GM19240 (cell line): ENCODE measurements around the gene BMP8A.
"Not testable (repeated sequence)": the region's sequence is repeated elsewhere in the genome, so short reads cannot be mapped to it uniquely, and the experiment has no call there.

Experiments used
- DNase-seq: peaks from one replicate; pipeline ENCODE4 v3.0.0; 2011; ENCODE audit warnings: low spot score; ENCODE audit not compliant: insufficient read length

BMP8A gene

DNA sequence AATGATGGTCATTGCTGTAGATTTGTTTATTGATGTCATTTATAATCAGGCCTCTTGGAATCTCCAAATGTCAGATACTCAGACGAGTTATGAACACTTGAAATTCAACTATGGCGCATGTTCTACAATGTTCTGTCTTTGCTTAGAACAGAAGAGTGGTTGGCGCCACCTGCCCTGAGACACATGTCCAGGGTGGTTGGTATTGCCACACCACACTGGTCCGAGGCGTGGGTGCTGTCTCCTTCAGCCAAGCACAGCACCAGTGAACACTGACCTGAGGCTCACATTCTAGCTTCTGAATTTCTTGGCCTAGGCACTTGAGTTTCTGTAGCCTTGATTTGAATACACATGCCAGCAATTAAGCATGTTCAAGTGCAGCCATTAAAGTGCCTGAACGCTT, 10.1 kb upstream of the BMP8A start:
- DNase-seq, result no peak

DNA sequence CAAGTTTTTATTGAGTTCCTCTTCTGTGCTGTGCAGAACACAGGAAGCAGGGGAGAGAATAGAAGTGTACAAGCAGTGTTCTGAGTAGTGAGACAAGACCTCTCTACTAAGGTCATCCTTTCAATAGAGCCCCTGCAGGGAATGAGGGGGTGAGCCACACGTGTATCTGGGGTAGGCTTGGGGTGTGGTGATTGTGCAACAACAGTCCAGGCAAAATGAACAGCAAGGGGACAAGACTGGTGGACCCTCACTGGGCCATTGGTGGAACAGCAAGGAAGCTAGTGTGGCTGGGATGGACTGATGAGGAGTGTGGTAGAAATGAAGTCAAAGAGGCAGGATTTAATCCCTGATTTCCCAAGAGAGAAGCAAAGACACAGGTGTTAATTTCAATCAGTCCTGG, 8.2 kb upstream of the BMP8A start:
- DNase-seq, result no peak

DNA sequence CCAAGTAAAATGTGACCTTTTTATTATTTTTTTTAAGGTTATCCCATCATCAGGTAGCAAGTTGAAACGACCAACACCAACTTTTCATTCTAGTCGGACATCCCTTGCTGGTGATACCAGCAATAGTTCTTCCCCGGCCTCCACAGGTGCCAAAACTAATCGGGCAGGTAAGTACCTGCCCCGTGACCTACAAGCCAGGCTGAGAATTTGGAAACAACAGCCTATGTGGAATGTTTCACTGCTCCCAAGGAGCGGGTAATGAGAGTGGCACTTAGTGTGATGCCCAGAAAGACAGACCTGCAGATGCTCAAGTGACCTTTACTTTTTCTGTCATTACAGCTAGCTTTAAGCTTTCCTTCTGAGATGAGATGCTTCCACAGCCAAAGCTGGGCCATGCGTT, 6.9 kb upstream of the BMP8A start:
- no peak for DNase-seq

DNA sequence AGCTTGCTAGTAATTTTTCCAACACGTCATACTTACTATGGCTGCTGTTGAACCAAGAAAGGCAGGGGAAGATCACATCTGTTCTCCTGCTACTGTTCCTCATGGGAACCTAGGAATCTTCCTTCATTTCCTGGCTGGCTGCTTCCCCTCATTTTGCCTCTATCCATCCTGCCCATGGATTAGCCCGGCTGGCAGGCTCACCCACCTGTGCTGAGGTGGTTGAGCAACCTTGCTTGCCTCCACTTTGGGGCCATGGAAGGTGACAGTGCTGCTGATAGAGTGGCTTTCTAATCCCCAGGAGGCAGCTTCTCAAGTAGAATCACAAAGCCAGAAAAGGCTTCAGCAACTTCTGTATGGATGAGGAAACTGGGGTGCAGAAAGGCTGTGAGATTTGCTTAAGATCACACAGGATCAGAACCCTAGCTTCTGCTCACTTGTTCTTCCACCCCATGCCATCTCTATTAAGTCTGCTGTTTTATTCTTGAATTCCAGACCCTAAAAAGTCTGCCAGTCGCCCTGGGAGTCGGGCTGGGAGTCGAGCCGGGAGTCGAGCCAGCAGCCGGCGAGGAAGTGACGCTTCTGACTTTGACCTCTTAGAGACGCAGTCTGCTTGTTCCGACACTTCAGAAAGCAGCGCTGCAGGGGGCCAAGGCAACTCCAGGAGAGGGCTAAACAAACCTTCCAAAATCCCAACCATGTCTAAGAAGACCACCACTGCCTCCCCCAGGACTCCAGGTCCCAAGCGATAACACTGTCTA, 6.2 kb upstream of the BMP8A start:
- no peak for DNase-seq

DNA sequence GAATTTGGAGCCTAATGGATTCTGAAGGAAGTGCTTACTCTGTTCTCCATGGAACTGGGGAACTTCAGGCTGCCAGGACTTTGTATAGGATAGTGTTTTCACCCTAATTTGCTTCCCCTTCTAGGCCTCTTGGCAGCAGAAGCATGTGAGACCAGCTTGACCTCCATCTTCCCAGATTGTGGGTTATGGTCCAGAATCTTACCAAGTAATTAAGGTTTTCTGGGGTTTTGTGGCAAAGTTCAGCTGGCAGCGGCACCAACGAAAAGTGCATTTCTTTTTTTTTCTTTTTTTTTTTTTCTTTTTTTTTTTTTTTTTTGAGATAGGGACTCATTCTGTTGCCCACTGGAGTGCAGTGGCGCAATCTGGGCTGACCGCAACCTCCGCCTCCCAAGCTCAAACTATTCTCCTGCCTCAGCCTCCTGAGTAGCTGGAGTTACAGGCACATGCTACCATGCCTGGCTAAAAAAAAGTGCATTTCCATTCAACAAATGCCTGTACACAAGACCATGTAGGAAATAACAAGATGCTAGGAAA, 3.4 kb upstream of the BMP8A start:
- no peak for DNase-seq

DNA sequence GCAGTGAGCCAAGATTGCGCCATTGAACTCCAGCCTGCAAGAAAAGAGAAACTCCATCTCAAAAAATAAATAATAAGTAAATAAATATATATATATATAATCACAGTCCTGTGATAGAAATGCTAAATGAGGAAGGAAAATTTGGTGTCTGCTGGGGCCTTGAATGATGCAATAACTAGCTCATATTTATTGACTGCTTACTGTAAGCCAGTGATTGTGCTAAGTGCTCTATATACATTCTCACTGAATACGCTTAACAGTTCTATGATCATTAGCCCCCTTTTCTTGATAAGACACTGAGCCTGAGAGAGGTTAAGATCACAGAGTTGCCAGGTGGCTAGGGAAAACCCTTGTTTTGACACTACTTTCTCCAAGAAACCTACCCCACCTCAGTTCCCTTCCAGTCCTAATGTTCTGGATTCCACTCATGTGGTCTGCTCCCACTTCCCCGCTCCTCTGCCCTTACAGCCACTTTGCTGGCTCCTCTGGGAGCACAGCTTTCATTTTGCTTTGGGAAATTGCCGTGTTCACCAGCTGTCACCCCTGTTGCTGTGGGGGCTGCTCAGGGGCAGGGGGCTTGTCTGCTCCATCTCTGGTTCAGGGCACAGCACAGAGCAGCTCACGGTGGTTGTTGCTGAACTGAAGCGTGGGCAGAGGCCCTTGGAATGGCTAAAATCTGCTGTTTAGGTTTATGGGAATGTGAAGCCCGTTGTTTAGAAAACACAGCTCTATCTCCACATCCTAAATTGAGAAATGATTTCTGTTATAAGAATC, 2.5 kb upstream of the BMP8A start:
- DNase-seq, result no peak

DNA sequence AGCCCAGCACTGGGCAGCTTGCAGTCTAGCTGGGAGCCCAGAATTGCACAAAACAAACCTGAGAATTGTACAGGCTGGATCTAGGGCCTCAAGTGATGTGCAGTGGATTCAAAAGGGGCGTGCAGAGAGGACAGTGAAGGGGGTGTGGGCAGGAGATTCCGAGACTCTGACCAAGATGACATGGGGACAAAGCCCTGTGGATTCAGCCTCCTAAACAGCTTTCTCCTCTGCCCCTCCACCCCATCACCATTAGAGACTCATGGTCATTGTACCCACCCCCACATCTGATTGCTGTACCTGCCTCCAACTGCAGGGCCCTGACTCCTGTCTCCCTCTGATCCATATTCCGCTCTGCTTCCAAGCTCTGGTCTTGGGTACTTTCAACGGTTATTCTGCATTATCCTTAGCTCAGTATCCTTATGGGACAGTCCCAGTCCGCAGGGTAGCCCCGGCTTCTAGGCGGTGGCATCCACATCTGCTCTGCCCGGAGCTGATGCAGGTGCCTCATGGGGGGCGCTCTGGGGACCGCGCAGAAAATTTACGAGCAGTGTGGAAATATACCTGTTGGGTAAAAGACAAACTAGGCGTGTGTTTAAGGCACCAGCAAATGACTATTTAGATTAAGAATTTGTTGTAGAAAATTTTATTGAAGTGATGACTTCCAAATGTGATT, 1.7 kb upstream of the BMP8A start:
- no peak for DNase-seq

DNA sequence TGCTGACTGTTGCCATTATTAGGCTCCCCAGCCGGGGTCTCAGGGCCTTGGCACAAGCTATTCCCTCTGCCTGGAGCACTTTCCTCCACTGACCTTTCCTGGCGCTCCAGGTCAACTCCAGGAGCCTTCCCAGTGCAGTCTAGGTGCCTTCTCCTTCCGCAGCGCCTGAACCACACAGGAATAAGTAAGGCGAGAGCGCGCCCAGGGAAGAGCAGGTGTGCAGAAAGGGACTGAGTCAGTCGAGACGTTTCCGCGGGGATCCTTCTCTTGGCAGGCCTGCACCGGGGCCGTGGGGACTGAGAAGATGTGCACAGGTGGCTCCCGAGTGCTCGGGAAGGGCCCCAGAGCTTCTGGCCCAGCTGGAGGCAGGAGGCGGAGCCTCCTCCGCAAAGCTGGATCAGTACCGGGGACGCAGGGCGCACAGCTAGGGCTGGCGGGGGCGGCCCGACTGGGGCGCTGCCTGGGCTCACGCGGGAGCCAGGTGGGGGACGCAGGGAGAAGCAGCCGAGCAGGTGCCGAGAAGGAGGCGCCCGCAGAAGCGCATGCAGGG, 765 bp upstream of the BMP8A start:
- DNase-seq, result no peak

DNA sequence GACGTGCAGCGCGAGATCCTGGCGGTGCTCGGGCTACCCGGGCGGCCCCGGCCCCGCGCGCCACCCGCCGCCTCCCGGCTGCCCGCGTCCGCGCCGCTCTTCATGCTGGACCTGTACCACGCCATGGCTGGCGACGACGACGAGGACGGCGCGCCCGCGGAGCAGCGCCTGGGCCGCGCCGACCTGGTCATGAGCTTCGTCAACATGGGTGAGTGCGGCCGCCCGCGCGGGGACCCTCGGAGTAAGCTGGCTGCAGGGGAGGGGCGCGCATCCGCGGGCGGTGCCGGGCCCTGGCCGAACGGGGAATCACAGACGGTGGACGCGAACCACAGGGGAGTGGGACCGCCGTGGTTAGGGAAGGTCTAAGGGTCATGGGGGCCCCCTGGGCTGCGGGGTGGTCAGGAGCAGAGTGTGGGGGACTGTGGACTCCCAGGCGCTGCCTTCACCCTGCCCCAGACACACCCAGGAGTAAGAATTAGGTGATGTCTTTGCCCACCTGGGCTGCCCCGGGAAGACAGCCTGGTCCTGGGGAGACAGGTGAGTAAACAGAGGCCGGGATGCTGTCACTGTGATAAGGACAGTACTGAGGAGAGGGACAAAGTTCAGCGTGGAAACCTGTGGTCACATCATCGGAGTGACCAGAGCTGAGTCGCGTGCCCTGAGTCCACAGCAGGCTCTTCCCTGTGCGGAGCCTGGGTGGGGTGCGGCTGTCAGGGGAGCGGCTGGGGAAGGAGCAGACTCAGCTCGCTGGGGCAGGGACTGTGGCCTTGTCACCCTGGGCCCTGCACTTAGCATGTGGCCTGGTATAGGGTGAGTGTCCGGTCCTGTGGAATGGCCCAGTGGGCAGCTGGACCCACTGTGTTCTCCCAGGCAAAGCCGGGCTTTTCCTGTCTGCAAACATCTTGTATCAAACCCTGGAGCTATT, 944 bp downstream of the BMP8A start:
- not testable (repeated sequence) for DNase-seq

DNA sequence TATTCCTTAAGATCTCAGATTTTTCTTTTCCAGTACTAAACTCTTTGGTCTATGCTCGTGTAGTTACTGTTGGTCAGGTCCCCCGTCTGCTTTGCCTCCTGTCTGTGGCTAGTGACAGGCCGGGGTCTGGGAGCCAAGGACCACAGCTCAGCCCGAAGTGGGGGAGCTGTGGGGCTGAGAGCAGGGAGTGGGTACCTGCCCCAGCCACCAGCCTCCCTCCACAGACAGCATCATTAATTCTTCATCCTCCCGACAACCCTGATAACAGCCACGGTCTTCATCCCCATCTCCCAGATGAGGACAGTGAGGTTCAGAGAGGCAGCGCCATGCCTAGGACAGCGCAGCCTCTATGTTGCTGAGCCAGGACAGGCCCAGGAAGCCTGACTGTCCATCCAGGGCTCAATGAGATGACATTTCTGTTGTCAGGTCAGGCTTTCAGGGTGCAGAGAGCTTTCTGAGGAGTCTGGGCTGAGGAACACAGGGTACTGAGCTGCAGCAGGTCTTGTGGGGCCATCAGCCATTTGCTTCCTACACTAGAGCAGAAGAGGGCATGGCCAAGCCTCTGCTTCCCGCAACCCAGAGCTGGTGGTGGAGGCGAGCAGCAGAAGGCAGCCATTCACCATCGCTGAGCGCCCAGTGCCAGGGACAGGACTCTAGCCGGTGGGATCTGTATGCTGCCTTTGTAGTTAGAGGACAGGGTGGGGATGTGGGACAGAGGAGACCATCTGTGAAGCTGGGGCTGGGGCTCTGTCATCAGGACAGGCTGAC, 1.8 kb downstream of the BMP8A start:
- not testable (repeated sequence) for DNase-seq

DNA sequence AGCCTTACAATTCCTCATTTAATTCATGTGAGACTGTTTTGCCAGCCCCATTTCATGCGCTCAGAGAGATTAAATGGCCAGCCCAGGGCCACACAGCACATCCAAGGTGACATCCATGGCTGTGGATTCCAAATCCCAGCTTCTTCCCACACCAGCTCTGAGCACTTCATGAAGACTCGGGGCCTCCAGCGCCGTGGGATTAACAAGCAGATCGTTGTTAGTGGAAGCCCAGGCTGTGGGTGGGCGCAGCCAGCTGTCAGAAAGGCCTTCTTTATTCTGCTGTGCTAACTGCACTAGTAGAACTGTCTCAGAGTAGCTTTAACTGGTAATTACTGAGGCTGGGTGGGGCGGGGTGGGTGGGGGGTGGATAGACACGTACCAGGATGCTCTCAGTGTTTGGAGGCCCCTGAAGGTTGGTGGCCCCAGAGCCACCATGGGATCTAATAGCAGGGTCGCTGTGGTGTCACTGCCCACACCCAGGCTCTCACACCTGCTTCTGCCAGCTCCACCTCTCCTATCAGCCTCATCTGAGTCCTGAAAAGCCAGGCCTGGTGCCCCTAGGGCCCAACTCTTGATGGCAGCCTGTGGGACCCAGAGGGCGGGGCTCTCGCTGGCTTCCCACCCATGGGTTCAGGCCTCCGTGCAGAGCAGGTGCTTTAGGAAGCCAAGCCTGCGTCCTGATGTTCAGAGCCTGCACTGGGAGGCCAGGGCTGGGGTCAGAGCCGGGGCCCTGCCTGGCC, 3.4 kb downstream of the BMP8A start:
- no peak for DNase-seq

DNA sequence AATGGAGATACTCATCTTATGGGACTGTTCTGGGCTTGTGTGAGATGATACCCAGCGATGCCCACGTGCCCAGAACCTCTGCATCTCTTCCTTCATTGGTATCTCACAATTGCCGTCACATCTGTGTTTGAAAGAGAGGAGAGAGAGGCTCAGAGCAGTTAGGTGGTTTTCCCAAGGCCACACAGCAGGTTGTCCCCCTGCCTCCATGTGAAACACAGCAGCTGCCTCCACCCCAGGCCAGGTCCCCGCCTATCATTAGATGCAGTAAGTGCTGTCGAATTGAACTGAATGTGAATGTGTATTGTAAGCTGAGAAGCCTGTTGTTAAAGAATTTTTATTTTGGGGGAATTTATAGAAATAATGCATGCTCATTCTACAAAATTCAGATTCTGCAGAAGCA, 5.1 kb downstream of the BMP8A start:
- not testable (repeated sequence) for DNase-seq

DNA sequence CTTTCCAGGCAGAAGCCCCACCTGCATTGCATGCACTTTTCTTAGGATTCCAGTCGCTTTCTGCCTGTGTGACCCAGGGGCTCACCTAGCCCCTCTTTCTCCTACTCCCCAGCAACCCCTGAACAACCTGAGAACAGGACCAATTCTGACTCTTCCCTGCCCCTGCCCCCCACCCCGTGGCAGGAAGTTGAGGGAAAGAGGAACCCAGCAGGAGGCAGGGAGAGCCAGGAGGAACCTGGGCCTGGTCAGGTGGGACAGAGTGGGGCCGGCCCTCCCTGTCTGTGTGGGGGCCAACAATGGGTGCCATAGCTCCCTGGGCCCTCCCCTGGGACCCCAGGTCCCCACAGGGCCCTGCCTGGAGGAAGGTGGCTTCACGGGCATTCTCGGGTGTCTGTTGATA, 6.1 kb downstream of the BMP8A start:
- no peak for DNase-seq

DNA sequence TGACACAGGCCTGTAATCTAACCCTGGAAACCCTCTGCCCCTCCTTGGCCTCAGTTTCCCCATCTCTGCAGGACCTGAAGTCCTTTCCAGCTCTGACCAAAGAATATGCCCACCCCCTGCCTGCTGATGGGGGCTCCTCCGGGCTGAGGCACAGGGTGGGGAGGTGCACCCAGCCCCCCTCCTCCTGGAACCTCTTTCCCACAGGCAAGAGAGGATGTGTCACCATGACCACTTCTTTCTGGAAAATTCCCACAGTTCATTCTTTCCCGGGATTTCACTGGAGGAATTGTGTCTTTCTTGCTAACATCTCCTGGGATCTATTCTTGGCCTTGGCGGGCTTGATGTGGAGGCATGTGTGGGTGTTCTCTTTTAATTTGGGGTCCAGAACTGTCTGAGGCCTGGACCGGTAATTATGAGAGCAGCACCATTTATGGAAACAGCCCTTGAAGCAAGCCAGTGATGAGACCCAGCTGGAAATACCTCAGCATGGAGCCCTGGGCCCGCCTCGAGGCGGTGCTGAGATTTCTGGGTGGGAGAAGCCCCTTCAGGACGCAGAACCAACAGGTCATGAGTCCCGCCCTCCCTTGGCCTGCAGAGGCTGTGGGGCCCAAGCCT, 6.8 kb downstream of the BMP8A start:
- DNase-seq, result not testable (repeated sequence)

DNA sequence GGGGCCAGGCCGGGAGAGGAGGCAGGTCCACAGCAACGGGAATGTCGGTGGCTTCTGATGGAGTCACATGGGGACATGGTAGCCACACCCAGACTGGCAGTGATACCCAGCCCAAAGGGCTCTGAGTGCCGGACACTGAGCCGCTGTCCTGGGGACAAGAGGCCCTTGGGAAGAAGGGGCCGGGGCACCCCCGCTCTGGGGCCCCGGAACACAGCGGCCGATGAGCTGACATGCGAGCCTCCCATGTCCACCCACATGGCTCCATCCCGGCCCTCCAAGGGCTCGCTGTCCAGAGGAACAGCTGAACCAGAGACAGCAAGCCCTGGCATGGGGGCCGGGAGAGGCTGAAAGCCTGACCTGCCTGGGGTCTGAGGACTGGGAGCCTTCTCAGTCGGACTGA, 7.4 kb downstream of the BMP8A start:
- not testable (repeated sequence) for DNase-seq

DNA sequence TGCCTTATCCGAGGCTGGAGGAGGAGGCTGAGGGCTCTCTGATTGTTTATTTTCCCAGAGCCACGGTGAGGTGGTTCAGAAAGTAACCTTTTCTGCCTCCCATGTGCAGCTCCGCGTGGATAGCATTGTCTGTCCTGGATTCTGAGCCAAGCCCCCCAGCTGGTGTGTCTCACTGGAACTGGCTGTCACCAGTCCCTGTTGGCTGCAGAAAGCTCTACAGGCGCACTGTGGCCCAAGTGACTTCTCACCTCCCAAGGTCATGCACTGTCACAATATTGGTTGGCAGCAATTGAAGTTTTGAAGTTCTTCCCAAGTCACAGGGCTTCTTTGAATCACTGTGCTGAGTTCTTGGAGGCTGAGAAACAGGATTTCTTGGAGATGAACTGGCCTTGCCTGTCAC, 8.2 kb downstream of the BMP8A start:
- DNase-seq, result no peak

DNA sequence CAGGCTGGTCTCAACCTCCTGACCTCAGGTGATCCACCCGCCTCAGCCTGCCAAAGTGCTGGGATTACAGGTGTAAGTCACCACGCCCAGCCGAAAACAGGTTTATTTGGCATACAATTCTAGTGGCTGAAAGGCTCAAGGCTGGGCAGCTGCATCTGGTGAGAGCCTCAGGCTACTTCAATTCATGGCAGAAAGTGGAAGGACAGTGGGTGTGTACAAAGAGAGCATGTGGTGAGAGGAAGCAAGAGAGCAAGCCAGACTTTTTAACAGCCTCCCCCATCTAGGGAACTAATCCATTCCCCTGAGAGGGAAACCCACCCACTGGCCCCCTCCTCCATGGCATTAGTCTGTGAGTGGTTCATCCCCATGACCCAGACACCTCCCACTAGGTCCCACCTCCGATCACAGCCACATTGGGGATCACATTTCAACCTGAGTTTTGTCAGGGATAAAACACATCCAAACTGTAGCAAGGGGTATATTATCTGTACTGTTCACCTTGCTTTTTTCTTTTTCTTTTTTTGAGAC, 9.5 kb downstream of the BMP8A start:
- DNase-seq, result no peak

DNA sequence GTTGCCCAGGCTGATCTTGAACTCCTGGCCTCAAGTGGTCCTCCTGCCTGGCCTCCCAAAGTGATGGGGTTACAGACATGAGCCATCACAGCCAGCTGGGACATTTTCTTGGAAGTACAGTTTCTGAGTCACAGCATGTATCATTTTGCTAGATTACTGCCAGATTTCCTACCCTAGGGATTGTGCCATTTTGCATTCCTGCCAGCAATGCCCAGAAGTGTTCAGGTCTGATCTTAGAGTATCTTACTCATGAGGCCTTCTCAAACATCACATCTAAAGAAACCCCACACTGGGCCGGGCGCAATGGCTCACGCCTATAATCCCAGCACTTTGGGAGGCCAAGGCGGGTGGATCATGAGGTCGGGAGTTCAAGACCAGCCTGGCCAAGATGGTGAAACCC, 10.2 kb downstream of the BMP8A start:
- no peak for DNase-seq

DNA sequence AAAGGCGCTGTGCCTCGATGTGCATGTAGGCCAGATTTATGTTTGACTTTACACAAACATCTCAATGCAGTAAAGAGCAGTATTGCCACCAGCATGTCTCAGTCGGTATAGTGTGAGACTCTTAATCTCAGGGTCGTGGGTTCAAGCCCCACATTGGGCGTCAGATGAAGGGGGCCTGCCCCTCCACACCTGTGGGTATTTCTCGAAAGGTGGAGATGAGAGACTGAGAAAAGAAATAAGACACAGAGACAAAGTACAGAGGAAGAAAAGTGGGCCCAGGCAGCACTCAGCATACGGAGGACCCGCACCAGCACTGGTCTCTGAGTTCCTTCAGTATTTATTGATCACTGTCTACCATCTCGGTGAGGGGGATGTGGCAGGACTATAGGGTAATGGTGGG, 13.0 kb downstream of the BMP8A start:
- not testable (repeated sequence) for DNase-seq
